Loucy (cell line): ENCODE data around the gene RGS9.

Experiments
- CTCF ChIP-seq: fragments of 200-600 bp; sonication (generic); conservative IDR thresholded peaks from 2 replicates; pipeline ENCODE4 v1.5.1; 2014; ENCODE audit warnings: mild to moderate bottlenecking, antibody characterized with exemption, low read length
- EZH2phosphoT487 ChIP-seq: fragments of 200-600 bp; IDR thresholded peaks from 2 replicates; pipeline ENCODE4 v1.6.1; 2018; ENCODE audit warnings: antibody characterized with exemption, mild to moderate bottlenecking, moderate library complexity, borderline replicate concordance

- no peak for TF ChIP-seq CTCF
- TF ChIP-seq EZH2phosphoT487: no peak
Observed at GRCh38 chr17:65246252-65246651, 109.1 kb downstream of the RGS9 start.
